RPMI8226 (cell line): Measurements from ENCODE around the gene PVALB.

Experiments used
- DNase-seq: peaks from one replicate; pipeline ENCODE4 v3.0.0-alpha.2; 2015

PVALB gene

DNA sequence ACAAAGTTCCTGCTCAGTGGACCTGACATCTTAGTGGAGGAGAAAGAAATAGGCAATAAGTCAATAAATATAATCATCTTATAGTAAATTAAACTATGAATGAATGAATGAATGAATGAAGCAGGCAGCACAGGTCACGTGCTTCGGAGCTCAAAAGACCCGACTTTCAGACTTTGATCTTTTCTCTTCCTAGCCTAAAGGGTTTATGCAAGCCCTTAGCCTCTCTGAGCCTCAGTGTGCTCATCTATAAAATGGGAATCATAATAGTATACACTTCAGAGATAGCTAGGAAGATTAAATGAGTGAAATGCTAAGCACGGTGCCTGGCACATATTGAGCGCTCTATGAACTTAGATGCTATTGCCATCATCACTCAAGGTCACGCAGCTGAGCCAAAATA, 7.5 kb downstream of the PVALB start:
- DNase-seq = no peak

DNA sequence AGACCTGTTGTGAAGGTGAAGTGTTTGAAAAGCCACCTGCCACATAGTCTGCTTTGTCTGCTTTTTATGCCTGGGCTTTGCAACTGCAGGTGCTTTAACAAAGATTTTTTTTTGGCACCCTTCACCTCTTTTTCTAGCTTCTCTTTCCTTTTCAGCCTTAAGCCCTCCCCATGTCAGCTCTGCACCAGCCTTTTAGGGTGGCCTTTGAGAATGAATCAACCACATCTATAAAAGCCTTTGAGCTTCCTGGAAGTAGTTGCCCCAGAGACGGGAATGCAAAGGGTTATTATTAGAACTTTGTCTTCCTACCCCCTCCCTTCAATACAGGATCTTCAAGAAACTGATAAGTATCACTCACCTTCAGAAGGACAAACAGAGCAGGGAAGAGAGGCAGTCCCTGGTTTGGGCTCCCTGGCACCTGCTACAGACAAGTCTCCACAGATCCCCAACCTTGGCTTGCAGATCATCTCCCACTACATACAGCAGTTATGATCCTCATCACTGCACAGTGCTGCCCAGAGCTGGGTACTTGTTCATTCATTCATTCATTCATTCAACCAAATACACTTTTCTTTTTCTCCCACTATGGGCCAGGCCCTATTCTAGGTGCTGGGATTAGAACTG, 8.0 kb downstream of the PVALB start:
- peak; percentile 89 for DNase-seq

DNA sequence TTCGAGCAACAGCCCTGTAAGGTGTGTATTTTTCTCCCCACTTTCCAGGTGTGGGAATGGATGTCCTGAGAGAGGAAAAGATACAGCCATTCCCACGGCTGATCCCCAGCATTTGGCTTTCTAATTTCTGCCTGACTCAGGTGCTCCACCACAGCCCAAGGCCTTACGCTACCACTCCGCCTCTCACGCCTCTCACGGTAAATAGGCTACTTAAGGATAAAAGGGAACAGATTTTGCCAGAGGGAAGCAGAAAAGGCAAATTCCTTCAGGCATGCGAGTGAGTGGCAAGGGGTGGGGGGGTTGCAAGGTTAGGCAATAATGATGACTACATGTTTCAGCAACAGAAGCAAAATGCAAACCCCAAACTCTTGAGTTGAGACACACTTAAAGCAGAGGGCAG, 9.2 kb downstream of the PVALB start:
- no peak for DNase-seq

DNA sequence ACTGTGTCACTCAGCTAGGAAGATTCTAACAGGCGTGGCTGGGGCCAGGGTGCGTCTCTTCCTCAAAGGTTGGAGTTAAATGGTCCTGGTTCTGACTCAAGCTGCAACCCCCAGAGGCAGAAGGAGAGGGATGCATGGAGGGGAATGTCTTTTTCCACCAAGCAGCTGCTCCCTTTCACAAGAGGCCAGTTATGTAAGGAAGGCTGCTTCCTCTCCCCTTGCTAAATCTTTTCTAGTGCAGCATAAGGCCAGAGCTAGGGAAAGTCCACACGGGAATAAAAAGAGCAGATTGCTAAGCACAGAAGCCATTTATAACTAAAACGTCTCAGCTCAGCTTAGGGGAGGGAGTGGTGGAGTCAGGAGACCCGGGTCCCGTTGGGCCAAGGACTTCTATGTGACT, 10.0 kb downstream of the PVALB start:
- DNase-seq = no peak

DNA sequence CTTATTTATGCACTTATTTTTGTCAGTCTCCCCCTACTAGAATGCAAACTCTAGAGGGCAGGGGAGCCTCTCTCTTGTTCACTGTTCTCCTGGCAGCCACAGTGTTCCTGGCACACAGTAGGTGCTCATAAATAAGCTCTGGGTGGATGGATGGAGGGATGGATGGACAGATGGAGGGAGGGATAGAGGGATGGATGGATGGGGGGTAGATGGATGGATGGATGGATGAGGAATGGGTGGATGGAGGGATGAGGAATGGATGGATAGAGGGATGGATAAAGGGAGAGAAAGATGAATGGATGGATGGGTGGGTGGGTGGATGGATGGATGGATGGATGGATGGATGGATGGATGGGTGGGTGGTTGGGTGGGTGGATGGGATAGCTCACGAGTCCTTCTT, 13.5 kb downstream of the PVALB start:
- no peak for DNase-seq

DNA sequence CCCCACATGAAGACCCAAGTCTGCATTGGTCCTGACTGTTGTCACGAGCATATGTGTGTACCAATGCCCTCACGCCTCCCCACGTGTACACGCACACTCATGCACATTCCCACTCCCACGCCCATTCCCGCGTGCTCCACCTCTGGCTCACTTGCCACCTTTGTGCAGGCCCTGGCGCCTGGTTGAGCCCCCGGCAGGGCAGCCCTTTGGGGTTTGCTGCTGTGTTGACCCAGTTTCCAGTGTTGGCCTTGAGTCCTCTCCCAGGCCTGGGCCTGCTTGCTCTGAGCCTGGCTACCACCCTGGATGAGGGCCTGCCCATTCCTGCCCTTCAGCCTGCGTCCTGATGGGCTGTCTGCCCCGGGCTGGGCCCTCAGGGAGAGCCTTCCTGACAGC, 18.2 kb downstream of the PVALB start:
- DNase-seq = no peak

DNA sequence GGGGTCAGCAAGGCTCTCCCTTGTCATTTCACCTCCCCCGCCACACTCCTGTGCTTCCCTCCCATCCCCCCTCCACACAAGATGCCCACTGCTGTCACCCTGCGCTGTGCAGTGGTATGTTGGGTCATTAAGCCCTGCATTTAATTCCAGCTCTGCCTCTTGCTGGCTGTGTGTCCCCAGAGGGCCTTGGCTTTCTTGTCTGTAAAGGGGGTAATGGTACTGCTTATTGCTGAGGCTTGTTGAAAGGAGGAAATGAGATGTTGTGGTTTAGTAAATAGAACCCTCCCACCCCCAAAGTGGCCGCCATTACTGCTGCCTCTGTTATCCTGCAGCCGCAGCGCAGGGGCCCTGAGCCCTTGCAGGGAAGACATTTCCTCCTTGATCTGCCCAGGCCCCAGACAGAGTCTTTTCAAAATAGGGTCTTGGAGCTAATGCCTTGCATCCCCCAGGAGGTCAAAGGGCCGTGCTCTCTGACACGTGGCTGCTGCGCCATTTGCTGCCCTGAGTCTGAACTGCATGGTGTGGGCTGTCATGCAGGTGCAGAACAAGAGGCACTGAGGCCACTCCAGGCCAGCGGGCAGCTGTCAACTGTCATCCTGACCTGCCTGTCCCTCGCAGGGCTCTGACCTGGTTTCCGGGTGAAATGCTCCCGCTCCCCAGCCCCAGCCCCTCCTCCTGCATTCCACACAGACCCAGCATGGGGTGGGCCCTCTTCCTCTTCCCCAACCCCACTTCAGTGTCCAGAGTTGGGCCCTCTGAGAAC, 18.7 kb downstream of the PVALB start:
- peak; percentile 38 for DNase-seq

DNA sequence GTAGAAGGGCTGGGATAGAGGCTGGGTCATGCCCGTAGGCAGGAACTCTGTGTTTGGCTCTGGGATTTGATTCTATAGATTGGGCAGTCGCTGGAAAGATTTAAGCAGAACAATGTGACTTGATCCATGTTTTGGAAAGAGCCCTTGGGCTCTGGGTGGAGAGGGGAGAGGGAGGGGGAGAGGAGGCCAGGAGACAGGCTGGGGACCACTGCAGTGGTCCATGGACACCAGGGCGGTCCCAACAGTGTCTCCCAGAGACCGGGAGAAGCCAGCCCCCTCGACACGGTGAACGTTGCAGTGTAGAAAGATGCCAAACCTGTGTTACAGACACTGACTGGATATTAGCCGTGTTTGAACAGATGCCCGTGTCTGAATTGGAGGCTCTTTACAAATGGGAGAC, 19.5 kb downstream of the PVALB start:
- DNase-seq = no peak

DNA sequence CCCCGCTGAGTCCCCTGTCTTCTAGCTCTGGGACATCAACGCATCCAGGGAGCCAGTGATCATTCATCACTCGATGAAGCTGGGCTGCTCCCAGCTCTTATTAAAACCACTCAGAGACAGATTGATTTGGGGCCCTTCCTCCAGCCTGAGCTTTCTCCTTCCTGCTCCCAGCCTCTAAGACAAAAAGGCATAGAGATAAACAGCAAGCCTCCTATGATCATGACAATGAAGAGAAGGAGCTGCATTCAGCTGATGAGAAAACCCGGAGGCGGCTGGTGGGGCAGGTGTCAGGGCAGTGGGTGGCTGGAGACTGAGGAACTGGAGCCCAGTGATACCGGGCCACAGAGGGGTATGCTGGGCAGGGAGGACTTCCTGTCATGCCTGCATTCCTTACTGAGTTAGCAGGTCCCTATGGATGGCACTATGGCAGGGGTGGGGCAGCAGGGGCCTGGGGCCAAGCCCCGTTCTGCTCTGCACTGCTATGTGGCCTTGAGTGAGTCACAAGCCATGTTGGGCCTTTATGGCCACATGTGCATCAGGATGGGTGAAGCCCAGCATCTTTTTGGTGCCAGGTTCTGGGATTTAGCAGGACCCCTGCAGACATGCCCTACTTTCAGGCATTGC, 20.2 kb downstream of the PVALB start:
- DNase-seq = no peak

DNA sequence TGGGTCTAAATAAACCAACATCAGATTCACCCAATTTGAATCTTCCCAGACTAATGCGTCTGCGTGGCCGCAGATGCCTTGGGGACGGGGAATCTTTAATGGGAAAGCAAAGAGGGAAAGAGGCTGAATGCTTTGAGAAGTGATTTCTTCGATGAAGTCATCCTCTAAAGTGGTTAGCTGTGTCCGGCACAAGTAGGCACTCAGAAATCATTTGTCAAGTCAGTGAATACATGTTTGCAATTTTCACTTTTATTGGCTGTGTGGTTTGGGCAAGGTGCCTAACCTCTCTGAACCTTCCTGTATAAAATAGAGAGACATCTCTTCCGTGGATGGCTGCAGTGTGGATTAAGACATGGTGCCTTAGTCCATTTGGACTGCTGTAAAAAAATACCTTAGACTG, 21.2 kb downstream of the PVALB start:
- no peak for DNase-seq

DNA sequence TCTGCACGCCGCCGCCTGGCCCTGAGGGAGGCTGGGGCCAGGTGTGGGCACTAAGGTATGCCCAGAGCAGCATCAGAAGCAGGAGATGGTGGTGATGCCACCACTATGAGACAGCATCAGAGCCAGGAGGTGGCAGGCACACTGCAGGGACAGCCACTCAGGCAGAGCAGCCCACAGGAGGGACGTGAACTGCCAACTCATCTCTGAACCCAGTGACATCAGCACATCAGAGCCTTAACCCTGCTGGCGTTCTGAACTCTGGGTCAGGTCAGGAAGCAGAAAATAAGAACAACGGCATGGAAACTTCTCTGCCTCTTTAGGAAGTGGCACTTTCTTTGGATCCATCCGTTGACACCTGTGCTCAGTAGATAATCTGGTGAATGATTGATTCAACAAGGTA, 26.2 kb downstream of the PVALB start:
- peak; percentile 92 for DNase-seq

DNA sequence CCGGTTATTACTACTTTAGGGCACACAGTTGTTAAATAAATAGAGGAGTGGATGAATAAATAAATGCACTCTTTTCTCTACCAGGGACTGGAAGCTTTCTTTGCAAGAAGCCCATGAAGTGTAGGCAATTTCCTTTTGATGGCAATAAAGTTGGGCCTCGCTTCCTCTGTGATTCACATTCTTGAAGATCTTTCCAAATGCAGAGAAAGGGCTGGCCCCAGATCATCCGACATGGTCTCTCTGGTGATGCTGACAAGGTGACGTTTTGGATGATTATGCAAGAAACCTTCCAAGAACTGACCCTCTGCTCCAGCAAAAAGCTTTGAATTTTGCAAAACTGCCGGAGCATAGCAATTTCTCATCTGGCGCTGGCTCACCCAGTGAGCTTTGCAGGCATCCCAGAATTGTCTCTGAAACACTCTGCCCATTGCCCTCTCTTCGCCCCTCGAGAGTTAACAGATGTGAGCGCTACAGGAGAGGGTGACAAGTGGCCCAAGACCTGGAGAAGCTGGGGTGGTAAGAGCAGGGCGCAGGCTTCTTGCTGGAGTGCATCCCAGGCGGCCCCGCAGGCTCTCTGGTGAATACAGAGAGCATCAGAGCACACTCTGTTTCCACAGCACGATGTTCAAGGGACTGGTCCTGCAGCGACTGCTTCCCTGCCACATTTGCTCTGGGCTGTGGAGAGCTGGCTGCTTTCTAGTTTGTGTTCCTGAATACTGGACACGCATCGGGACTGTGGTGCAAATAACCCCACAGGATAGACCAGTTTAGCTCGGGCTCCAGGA, 29.4 kb downstream of the PVALB start:
- no peak for DNase-seq

DNA sequence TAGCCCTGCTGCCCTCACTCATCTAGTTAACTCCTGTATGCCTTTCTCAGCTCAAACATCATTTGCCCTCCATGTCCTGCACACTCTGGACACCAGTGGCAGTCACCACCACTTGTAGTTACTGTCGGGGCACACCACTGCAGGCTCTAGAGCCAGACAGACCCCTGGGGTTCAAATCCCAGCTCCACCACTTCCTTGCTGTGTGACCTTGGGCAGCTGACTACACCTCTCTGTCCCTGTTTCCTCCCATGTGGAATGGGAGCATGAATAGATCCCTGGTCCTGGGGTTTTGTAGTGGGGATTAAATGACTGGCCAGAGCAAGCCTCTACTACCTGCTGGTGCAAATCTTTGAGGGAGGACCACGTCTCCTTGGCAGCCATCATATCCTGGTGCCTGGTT, 33.1 kb downstream of the PVALB start:
- no peak for DNase-seq

DNA sequence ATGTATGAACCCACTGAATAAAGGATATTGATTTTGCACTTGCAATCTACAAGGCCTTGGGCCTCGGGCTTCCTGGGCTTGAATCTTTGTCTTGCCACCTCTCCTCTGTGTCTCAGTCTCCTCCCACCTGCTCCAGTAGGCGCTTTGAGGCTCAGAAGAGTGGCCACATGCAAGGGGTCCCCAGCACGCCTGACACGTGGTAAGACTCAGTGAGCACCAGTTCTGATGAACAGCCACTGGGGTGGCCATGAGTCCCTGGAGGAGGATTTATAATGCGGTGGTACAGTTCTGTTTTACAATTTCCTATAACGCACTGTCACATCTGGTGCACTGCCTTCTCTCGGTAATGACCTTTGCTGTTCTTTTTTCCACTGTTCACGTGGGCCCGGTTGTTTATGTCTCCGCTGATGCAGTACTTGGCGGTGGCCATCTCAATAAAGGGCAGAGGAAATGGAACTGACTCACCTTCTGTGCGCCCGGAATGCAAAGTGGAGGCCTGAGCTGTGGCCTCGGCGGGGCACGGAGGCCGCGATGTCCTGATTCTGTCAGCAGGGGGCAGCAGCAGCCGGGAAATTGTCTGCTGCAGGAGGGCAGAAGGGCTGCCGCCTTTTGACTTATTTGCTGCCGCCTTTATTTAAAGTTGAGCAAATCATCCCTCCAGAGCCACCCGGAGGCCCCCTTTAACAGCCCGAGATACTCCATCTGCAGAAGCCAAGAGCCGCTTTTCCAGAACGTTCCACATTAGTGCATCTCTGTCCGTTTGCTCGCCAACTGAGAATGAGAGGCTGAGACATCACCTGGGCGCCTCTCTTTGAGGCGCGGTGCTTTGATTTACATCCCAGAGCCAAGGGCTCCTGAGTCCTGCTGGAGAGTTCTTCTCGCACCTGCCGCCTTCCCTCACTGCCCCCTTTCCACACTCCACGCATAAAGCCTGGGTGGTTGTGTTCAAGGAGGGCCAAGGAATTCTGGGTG, 34.9 kb downstream of the PVALB start:
- peak; percentile 88 for DNase-seq

DNA sequence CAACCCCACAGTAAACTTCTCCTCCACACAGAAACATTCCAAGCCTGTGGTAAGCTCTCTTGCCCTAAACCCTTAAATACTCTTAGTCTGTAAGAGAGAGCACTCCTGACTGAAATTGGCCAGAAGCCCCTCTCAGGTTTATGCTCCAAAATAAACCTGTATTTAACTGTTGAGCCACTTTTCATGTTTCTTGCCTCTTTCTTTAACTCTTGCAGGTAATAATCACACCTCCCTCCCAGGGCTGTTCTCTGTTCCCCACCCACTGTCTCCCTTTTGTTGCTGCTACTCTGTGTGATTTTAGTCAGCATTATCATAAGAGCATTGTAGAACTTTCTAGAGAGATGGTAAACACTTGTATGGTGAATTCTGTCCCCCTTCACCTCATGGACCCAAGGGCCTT, 38.8 kb downstream of the PVALB start:
- DNase-seq = no peak

DNA sequence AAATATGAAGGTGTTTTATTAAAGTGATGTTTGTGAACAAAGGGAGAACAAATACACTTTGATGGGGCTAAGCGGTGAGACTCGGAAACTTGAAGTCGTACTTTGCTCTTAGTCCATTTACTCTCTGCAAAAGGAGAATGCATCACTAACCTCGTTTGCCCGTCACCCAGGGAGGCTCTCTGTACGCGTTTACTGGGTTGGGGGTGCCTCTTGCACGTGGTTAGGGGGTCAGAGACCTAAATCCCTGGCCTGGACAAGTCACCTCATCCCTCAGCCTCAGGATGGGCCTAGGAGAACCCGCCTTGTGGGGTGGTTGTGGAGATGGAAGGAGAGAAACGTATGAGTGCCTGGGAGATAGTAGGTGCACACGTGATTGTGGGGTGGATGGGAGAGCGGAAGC, 40.1 kb downstream of the PVALB start:
- no peak for DNase-seq

DNA sequence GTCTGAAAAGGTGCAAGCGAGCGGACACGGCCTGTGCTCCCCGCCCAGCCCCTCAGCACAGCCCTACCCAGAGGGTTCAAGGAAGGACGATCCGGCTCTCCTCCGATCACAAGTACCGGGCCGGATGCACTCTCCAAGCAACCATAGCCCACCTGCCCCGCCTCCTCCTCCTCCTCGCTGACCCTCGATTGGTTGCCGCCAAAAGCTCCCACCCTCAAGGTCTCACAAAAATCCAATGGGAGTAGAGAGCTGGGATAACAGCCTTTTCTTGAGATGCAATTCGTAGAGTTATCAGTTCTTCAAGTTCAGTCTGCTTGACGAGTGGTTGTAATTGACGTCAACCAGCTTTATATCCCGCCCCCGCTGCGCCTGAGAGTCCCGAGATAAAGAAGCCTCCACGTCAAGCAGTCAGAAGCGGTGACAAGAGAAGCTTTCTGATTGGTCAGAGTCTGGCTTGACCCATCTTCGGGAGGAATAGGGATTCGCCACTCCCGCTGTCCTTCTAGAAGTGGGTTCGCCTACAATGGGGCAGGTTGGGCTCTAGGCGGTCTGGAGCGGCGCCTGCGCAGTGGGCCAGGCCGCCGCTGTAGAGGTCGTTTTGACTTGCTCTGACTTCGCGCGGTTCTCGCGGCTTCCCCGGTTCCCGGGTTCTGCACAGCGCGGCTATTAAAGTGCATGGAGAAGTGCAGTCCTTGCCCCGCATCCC, 40.7 kb downstream of the PVALB start, which contains the start of gene IFT27:
Gene IFT27 (minus strand): TSS at position 156 of the 706 bp plus-strand sequence. CDS start 412 bp downstream, outside the sequence.
- peak; percentile 100 for DNase-seq

DNA sequence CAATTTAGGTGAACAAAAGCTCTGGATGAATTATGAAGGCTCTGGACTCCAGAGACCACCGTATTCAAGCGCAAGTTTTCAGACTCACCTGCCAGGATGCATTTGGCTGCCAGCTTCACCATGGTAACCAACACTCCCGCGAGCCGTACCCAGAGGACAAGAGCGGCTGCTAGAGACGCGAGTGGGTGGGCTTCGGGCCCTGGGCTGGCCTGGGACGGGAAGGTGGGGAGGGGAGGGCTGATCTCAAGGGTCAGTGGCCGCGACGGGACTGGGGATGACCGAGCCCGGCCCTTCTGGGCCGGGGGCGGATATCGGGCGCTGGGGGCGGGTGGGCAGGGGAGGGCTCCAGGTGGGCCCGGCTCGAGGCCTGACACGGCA, 41.3 kb downstream of the PVALB start:
- peak; percentile 58 for DNase-seq

DNA sequence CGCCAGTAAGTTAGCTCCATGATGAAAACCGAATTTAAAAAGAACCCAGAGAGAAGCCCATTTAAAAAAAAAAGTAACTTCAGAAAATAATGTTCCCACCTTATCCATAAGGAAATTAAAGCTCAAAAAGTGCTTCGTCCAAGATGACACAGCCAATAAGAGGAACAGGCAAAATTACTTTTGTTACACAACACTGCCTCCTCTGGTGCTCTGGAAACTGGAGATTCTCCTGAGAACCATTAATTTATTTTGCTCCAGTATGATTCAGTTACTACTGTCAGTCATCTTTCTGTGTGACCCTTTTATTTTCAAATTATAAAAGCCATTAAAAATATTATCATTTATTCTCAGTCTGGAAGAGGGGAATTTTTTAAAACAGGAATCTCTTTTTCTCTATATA, 42.9 kb downstream of the PVALB start:
- peak; percentile 51 for DNase-seq

DNA sequence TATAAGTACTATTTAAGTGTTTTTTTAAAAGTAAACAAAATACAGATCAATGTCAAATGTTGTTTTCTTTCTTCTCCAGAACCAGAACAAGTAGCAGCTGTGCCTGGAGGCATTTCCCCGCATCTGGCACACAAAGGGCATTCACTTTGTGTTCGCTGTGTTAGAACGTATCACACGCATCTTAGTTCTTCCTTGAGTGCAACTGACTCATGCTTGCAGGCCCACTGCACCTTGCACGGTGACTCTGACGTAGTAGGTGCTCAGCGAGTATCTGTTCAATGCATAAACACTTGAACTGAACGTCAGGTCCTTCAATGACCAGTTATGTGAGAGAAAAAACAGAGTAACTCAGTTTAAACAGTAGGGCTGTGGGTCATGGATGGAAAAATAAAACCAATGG, 44.4 kb downstream of the PVALB start:
- no peak for DNase-seq

DNA sequence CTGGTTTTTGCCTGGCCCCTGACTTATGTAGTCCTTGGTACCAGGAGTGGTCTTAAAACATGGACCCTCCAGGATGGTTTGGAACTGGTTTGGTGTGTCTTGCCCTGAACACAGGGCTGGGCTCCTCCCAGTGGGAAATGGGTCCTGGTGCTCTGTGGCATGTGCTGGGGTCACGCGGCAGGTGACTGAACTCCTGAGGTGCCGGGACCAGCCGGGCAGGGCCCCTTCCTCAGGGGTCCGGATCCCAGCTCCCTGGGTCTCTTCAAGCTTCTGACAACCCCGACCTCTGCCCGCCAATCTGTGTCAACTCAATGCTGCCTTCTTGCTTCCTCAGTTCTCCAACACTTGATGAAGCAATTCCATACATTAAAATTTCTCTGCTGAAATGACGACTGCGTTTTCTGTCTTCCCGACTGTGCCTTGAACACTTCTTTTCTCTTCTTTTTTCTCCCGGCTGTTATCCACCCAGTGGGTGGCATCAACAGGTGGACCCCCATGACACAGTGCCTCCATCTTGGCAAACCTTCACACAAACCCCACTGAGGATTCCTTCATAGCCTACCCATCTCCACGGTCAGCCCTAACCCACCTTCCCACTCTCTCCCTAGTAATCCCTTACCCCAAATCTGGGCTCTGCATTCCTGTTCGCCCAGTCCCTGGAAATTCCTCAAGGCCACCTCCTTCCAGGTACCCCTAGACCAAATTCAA, 45.3 kb downstream of the PVALB start:
- DNase-seq = no peak
